Neuron (in vitro differentiated cells): ENCODE data around the gene ZNF735.
"Not testable (repeated sequence)": the region's sequence is repeated elsewhere in the genome, so short reads cannot be mapped to it uniquely, and the experiment has no call there.

ENCODE experiments used
- H2AFZ ChIP-seq: one replicate; pipeline ENCODE4 v1.6.1; 2013; ENCODE audit warnings: low read depth, mild to moderate bottlenecking, inconsistent platforms, low read length, moderate library complexity
- H3K27me3 ChIP-seq: one replicate; pipeline ENCODE4 v1.6.1; 2013; ENCODE audit warnings: low read length; ENCODE audit not compliant: insufficient read depth
- H3K36me3 ChIP-seq: one replicate; pipeline ENCODE4 v1.6.1; 2013; ENCODE audit warnings: low read length; ENCODE audit not compliant: insufficient read depth
- H3K4me1 ChIP-seq: one replicate; pipeline ENCODE4 v1.6.1; 2013; ENCODE audit warnings: low read length; ENCODE audit not compliant: insufficient read depth
- H3K4me3 ChIP-seq: 2 replicates; pipeline ENCODE4 v1.5.1; 2013; ENCODE audit warnings: mild to moderate bottlenecking, low read length, moderate library complexity
- H3K9me3 ChIP-seq: one replicate; pipeline ENCODE4 v1.6.1; 2013; ENCODE audit warnings: low read length

Gene ZNF735

DNA sequence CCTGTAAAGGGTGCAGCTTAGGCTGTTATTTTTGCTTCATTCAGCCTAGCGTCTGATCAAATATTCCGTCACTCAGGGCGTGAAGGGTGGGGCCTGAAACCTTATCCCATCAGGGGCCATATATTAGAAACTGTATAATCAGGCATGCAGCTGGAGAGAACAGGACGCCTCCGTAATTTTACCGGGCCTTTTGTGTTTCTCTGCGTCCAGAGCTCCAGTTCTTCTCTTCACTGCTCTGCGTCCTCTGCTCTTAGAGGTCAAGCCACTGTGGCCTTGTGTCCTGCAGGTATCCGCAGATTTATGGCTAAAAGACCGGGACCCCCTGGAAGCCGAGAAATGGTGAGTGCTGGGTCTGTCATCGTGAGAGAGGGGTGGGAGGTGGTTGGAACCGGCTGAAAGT is at the start of gene ZNF735:
Gene ZNF735, plus strand, starts transcription at position 301 of the 400 bp plus-strand sequence. Its CDS starts 0 bp downstream, at position 301.
- Histone ChIP-seq H3K4me1 (no peaks in the 10 kb centered on the region), H3K36me3 (no peaks in the 10 kb centered on the region), H3K4me3 (no peak within 1 kb of the TSS), H3K27me3 (no peaks in the 10 kb centered on the region), H3K9me3 (no peaks in the 10 kb centered on the region), H2AFZ (no peak within 1 kb of the TSS)

DNA sequence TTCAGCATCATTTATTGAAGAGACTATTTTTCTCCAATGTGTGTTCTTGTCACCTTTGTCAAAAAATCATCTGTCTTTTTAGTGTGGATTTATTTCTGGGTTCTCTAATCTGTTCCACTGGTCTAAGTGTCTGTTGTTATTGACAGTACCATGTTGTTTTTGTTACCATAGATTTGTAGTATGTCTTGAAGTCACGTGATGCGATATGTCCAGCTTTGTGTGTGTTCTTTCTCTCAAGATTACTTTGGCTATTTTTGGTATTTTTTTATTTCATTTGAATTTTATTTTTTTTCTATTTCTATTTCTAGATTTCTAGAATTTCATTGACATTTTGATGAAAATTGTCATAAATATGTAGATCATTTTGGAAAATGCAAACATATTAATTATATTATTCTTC is 36.0 kb upstream of the ZNF735 start:
- H3K27me3 ChIP-seq, H3K9me3 ChIP-seq, H2AFZ ChIP-seq, H3K36me3 ChIP-seq, H3K4me3 ChIP-seq, H3K4me1 ChIP-seq: not testable (repeated sequence)

DNA sequence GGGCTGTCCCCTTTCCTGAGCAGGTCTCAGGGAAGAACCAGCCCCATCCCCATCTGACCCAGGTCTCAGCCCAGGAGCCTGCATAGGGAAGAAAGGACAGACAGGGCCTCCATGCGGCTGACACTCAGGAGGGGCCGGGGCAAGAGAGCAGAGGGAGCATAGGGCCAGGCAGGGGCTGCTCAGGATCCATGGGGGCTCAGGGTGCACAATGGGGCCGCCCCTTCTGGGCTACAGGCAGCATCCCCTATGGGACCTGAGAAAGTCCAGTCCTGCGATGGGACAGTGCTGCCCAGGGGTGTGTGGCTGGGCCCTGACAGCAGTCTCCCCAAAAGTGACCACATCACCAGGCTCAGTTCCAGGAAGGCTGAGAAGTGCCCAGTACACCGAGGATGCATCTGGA is 32.7 kb upstream of the ZNF735 start:
- Histone ChIP-seq H3K4me3 (no peak overlapping the region), H2AFZ (no peak overlapping the region), H3K9me3 (no peaks in the 10 kb centered on the region), H3K4me1 (no peaks in the 10 kb centered on the region), H3K36me3 (no peaks in the 10 kb centered on the region), H3K27me3 (no peaks in the 10 kb centered on the region)

DNA sequence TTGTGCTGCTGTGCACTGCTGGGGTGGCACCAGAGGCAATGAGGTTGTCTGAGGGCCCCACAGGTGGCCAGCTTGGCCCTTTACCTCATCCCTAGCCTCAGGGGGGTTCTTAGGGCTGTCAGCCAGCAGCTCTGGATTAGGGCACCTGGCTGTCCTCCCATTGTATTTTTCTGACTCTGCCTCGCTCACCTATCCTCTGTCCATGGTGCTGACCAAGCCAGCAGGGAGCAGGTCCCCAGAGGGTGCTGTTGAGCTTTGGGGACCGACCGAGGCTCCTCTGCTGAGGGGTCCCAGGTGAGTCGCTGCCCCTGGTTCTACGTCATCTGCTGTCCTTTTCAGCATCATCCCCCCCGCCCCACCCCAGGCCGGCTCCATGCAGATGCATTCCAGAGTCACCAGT is 32.1 kb upstream of the ZNF735 start:
- Histone ChIP-seq H3K4me3 (no peak overlapping the region), H3K9me3 (no peaks in the 10 kb centered on the region), H3K4me1 (no peaks in the 10 kb centered on the region), H3K36me3 (no peaks in the 10 kb centered on the region), H3K27me3 (no peaks in the 10 kb centered on the region), H2AFZ (no peak overlapping the region)

DNA sequence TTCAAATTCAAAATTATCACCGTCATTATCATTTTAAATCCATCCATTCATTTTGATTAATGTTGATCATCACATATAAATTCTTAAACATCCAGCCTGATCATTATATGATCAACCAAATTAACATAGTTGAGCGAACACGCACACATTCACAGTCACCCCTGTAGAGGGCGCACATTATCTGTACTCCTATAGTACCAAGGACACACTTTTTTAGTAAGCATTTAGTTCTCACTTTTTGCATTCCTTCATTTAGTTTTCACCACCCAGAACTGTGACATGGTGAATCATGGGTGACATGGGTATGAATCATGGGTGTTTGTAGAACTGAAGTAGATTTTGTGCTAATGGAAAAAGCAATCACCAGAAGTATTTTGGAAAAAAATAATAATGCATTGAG is 26.0 kb upstream of the ZNF735 start:
- H2AFZ ChIP-seq, result no peak overlapping the region
- H3K9me3 ChIP-seq, result peaks cover 3% of the 10 kb centered on the region
- H3K4me1 ChIP-seq, result no peaks in the 10 kb centered on the region
- H3K36me3 ChIP-seq, result no peaks in the 10 kb centered on the region
- no peak overlapping the region for H3K4me3 ChIP-seq
- H3K27me3 ChIP-seq, result no peaks in the 10 kb centered on the region

DNA sequence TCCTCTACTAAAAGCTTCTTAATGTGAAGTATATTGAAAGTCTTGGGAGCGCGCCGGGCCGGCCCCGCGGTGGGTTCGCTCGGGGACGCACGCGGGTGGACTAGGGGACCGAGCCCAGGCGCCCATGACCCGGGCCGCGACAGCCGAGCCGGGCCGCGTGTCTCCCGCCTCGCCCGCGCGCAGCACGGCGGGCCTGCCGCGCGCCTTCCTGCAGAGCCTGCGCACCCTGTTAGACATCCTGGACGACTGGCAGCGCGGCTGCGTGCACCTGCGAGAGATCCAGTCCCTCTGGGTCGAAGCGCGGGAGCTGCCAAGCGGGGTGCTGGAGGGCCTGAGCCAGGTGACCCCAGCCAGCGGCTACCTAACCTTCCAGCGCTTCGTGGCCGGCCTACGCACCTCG is 25.4 kb upstream of the ZNF735 start:
- no peaks in the 10 kb centered on the region for H3K36me3 ChIP-seq
- H3K27me3 ChIP-seq, result no peaks in the 10 kb centered on the region
- no peaks in the 10 kb centered on the region for H3K4me1 ChIP-seq
- no peak overlapping the region for H2AFZ ChIP-seq
- no peak overlapping the region for H3K4me3 ChIP-seq
- H3K9me3 ChIP-seq, result peaks cover 3% of the 10 kb centered on the region

DNA sequence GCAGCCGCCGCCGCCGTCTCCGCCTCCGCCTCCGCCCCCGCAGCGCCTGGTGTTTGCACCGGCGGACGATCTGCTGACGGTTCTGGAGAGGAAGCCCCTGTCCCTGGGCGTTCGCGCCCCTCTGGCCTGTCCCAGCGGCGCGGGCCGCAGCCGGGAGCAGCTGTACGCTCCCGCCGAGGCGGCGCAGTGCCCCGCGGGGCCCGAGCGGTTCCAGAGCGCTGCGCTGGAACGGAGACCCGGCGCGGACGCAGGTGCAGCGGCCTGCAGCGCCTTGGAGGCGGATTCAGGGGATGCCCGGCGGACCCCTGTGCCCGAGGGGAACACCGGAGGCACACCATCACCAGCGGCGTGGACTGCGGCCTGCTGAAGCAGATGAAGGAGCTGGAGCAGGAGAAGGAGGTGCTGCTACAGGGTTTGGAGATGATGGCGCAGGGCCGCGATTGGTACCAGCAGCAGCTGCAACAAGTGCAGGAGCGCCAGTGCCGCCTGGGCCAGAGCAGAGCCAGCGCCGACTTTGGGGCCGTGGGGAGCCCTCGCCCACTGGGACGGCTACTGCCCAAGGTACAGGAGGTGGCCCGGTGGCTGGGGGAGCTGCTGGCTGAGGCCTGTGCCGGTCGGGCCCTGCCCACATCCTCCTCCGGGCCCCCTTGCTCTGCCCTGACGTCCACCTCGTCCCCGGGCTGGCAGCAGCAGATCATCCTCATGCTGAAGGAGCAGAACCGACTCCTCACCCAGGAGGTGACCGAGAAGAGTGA is 24.8 kb upstream of the ZNF735 start:
- H3K4me1 ChIP-seq, result no peaks in the 10 kb centered on the region
- no peaks in the 10 kb centered on the region for H3K36me3 ChIP-seq
- H3K4me3 ChIP-seq, result no peak overlapping the region
- peaks cover 3% of the 10 kb centered on the region for H3K9me3 ChIP-seq
- no peaks in the 10 kb centered on the region for H3K27me3 ChIP-seq
- no peak overlapping the region for H2AFZ ChIP-seq

DNA sequence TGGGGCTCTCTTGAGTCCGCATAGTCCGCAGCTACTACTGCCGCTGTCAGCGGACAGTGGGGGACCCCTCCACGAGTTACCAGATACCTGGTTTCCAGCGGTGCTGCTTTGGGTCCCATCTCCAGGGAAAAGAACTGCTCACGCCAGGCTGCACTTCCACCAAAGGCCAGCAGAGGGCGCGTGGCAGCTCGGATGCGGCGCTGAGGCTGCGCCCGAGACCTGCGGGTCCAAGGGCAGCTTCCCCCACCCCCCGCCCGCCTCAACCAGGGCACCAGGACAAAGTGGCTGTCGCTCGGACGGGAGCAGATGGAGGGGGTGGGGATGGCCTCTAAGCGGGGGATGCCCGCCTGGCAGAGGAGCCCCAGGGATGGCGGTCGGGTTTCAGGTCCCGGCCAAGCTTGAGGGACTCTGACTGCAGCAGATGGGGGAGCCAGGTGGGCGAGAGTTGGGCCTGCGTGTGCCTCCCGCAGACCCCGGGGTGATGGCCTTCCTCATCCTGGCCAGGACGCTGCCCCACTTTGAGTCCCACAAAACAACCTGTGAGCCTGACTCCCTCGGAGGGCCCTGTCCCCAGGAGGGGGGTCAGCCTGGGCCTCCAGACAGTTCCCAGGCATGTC is 23.8 kb upstream of the ZNF735 start:
- no peak overlapping the region for H2AFZ ChIP-seq
- no peaks in the 10 kb centered on the region for H3K4me1 ChIP-seq
- no peaks in the 10 kb centered on the region for H3K36me3 ChIP-seq
- H3K4me3 ChIP-seq, result no peak overlapping the region
- H3K9me3 ChIP-seq, result peaks cover 3% of the 10 kb centered on the region
- no peaks in the 10 kb centered on the region for H3K27me3 ChIP-seq

DNA sequence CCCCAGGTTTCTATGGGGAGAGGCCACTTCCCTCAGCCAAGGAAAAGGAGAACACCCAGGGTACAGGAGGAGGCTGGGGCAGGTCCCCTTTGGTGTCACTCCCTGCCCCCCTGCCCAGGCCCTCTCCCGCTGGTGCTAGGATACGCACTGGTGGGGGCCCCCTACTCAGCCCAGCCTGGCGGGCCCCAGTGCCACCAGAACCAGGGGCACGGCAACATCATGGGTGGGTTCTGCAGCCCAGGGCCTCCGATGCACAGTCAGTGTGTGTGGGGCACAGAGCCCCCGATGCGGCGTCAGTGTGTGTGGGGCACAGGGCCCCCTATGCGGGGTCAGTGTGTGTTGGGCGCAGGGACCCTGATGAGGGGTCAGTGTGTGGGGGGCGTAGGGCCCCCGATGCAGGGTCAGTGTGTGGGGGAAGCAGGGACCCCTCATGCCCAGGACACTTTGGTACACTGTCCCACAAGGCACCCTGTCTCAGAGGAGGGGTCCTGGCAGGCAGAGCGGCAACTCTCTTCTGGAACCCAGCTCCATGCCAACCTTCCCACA is 23.1 kb upstream of the ZNF735 start:
- H3K27me3 ChIP-seq, result no peaks in the 10 kb centered on the region
- no peak overlapping the region for H3K4me3 ChIP-seq
- no peak overlapping the region for H2AFZ ChIP-seq
- H3K9me3 ChIP-seq, result peaks cover 3% of the 10 kb centered on the region
- no peaks in the 10 kb centered on the region for H3K4me1 ChIP-seq
- no peaks in the 10 kb centered on the region for H3K36me3 ChIP-seq

DNA sequence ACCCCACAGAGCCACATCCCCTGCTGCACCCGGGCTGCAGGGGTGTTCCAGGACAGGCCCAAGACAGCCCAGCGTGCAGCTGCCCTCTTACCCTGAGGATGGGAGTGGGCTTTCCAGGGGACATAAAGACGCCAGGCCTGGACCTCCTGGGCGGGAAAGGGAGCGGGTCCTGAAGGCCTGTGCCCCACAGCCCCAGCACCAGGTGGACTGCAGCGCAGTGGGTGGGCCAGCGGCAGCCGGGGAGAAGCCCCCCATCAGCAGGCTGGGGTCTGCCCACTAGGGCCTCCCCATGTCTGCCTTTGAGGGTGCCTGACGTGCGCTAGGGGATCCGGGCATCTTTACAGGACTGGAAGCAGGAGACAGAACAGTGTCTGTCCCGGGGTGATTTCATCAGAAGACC is 22.6 kb upstream of the ZNF735 start:
- no peaks in the 10 kb centered on the region for H3K27me3 ChIP-seq
- no peaks in the 10 kb centered on the region for H3K36me3 ChIP-seq
- peaks cover 3% of the 10 kb centered on the region for H3K9me3 ChIP-seq
- H3K4me1 ChIP-seq, result no peaks in the 10 kb centered on the region
- no peak overlapping the region for H2AFZ ChIP-seq
- no peak overlapping the region for H3K4me3 ChIP-seq

DNA sequence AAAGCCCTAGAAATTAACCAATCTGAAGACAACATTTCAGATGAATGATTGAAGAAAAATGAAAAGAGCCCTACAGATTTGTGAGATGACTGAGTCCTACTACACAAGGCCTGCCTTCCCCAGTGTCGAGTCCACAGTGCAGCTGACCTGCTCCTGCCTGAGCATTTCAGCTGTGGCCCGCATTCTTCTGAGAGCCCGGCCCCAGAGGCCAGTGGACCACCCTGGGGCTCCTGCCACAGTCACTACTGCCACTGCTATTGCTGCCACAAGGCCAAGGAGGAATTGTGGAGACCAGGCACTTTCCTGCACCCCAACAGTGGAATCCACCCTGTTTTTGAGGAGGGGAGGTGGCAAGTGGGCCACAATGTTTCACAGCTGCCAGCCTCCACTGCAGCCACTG is 19.6 kb upstream of the ZNF735 start:
- H3K9me3 ChIP-seq, result peaks cover under 1% of the 10 kb centered on the region
- no peaks in the 10 kb centered on the region for H3K36me3 ChIP-seq
- no peak overlapping the region for H3K4me3 ChIP-seq
- no peaks in the 10 kb centered on the region for H3K4me1 ChIP-seq
- no peak overlapping the region for H2AFZ ChIP-seq
- H3K27me3 ChIP-seq, result no peaks in the 10 kb centered on the region

DNA sequence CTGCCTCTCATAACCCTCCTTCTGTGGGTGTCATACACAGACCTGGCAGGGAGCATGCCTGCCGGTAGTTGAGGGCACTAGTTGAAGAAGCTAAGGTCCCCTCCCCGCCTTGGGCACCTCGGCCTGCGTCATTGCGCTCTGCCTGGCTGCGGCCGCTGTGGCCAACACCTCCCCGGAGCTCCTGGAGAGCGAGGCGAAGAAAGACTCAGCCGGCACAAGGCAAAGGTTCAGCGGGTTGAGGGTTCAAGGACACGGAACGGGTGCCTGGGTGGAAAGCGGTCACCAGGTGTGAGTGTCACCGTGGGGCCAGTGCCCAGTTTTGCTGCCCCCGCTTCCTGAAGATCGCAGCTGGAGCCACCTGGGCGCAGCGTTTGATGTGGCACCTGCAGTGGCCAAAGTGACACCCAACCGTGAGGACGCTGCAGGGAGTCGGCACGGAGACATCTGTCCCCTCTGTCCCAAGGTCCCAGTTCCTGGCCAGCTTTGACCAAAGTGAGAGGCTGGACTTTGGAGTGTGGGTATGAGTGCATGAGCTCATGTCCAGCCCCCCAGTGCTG is 14.8 kb upstream of the ZNF735 start:
- Histone ChIP-seq H3K4me3 (no peak overlapping the region), H3K4me1 (no peaks in the 10 kb centered on the region), H2AFZ (no peak overlapping the region), H3K27me3 (no peaks in the 10 kb centered on the region), H3K36me3 (no peaks in the 10 kb centered on the region), H3K9me3 (peaks cover 3% of the 10 kb centered on the region)

DNA sequence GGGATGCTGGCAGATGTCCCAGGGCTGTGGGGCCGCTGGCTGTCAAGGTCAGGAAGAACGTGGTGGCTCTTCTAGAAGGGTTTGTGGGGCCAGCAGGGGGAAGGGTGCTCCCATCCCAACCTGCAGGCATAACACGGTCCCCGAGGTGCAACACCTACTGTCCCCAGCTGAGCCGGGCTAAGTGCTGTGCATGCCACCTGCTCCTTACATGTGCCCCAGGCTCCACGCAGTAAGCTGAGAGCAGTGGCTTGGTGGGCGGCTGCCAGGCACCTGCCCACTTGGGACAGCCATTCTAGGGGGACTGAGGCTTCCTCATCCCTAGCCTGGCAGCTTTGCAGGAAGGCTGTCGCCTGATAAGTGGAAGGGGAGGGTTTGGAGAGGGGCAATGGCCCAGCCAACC is 14.2 kb upstream of the ZNF735 start:
- Histone ChIP-seq H2AFZ (no peak overlapping the region), H3K9me3 (peaks cover 3% of the 10 kb centered on the region), H3K36me3 (no peaks in the 10 kb centered on the region), H3K27me3 (no peaks in the 10 kb centered on the region), H3K4me1 (no peaks in the 10 kb centered on the region), H3K4me3 (no peak overlapping the region)
